NCI-H460 (cell line): ENCODE data around the gene TMEM253. TPM values are rescaled to one million over a fixed set of nuclear protein-coding genes. Genes with fewer than 3 reads are reported as not detected.

Experiments
- DNase-seq: peaks from one replicate; pipeline ENCODE4 v3.0.0-alpha.2; 2016; ENCODE audit warnings: low read depth; ENCODE audit errors: extremely low read depth
- total RNA-seq: library from RNA; depleted of rRNA; stranded (reverse); fragments of >200 nt; shearing (Covaris generic); gene quantifications from 2 replicates; pipeline ENCODE4 v1.2.3, GENCODE V29; 2014

The TMEM253 gene
- total RNA-seq, 1 experiment from 2014 or later = 0.87 TPM

- DNase-seq = no peak
These were observed 1.9 kb downstream of the TMEM253 start for GRCh38 chr14:21102521-21103410.

GRCh38 chr14:21103411-21103709, 2.5 kb downstream of the TMEM253 start:
- no peak for DNase-seq

GRCh38 chr14:21103710-21104447, 3.0 kb downstream of the TMEM253 start:
- peak; percentile 97 for DNase-seq

GRCh38 chr14:21104448-21105060, 3.7 kb downstream of the TMEM253 start:
- peak; percentile 87 for DNase-seq

DNA sequence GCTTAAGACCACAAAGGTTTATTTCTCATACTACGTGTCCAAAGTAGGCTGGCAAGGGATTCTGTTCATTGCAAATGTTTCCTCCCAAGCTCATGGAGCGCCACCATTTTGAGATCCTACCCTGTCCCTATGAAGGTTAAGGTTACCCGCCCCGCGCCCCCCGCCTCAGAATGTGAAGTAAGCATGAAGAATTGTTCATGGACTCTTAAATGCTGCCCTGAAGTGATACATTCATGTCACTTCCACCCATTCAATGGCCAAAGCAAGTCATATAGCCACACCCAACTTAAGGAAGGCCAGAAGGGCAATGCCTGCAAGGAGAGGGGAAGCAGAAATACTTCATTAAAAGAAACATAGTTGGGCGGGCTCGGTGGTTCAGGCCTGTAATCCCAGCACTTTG, 4.2 kb downstream of the TMEM253 start:
- no peak for DNase-seq

- DNase-seq = peak; percentile 83
These were observed 5.3 kb downstream of the TMEM253 start for GRCh38 chr14:21106176-21106497.

GRCh38 chr14:21106498-21107282, 5.8 kb downstream of the TMEM253 start:
- peak; percentile 88 for DNase-seq

GRCh38 chr14:21107283-21107800, 6.5 kb downstream of the TMEM253 start:
- peak; percentile 88 for DNase-seq

DNA sequence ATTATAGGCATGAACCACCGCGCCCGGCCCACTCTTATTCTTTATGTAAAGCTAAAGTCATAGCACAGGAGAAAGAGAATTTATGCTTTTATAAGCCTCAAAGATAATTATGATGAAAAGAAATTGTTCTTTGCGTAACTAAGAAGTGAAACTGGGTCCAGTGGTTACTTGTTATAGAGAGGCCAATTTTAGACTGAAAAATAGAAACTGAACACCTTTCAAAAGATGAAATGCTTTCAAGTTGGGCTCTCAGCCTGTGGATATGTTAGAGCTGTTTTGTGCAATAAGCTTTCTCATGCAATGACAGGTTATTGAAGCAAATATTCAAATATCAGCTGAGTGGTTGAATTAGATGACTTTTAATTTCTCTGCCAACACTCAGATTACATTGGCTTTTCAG, 7.9 kb downstream of the TMEM253 start:
- DNase-seq = no peak

DNA sequence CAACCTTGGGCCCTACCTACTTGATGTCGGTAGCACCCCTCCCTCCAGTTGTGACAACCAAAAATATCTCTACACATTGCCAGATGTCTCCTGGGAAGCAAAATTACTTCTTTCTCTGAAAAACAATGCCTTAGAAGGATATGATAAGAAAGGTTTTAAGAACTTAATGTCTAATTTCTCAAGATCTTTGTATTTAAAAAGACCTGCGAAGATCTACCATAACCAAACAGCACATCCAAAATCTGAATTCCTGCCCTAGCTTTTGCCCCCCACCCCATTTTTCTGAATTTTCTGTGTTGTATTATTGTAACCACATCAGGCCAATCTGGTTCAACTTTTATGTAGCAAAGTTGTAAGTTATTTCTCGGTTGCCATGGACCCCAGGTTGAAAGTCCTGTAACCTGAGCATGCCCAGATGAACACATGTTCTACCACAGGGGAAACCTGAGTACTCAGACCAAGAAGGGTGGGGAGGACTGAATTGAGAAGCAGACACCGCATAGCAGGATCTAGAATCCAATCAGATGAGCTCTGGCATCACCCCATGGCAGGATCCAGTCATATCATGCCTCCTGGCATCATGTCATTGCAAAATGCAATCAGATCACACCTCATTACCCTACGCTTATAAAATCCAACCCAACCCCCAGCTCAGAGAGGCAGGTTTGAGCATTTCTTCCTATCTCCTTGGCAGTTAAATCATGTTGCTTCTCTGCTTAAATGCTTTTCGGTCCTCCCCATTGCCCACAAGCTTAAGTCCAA, 8.7 kb downstream of the TMEM253 start:
- no peak for DNase-seq

DNA sequence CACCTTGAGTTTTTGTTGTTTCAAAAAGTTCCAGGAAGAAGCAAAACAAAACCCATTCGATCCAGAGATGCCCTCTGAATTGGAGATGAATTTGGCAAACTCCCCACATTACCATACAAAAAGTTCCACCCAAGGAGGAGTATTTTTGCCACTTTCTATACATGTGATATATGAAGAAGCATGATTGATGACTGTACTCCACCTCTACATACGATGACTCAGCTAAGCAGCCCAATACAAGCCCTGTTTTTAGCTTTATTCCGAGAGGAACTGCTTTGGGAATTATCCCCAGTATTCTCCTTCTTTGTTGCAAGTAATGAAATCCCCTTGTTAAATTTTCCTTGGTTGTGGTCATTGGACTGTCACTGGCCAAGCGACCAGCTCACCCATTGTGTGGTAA, 11.4 kb downstream of the TMEM253 start:
- no peak for DNase-seq

DNA sequence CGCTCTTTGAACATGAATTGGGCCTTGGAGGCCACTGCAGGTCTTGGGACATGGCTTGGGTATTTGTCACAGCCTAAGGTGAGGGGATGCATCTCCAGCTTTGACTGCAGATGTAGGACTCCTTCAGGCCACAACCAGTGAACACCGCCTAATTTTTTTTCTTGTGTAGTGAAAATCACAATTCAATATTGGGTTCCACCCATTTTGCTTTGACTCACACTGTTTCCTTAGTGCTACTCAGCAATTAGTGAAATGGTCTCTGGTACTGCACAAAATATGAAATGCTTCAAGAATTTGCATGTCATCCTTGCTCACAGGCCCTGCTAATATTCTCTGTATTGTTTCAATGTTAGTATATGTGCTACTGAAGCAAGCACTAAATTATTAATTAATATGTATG, 12.5 kb downstream of the TMEM253 start:
- DNase-seq = no peak

DNA sequence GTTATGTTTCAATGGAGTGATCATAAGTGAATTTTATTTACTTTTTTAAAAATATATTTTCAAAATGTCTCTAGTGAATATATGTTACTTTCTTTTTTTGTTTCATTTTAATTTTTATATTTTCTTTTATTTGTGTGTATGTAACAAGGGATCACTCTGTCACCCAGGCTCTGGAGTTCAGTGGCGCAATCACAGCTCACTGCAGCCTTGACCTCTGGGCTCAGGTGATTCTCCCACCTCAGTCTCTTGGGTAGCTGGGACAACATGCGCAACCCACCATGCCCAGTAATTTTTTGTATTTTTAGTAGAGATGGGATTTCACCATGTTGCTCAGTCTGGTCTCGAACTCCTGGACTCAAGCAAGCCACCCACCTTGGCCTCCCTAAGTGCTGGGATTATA, 18.1 kb downstream of the TMEM253 start:
- DNase-seq = no peak

- no peak for DNase-seq
These were observed 19.8 kb downstream of the TMEM253 start for GRCh38 chr14:21120686-21121085.

GRCh38 chr14:21121122-21121521, 20.3 kb downstream of the TMEM253 start:
- DNase-seq = no peak

DNA sequence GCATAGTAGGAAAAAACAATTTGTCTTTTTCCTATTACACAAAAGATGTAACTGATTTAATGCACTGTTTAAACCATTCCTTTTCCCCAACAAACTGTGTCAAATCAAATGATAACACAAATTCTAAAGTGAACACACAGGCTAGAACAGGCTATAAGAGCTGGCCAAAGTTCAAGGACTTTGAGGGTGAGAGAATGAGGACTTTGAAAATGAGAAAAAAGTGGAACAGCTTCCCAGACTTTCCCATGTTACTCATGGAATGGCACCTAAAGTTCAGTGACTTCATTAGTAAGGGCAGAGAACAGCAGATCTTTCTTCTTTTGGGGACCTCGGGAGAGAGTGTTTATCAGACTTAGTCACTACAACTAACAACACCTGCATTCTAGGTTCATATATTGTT, 22.6 kb downstream of the TMEM253 start:
- no peak for DNase-seq

- no peak for DNase-seq
These were observed 33.0 kb downstream of the TMEM253 start for GRCh38 chr14:21133901-21134300.

DNA sequence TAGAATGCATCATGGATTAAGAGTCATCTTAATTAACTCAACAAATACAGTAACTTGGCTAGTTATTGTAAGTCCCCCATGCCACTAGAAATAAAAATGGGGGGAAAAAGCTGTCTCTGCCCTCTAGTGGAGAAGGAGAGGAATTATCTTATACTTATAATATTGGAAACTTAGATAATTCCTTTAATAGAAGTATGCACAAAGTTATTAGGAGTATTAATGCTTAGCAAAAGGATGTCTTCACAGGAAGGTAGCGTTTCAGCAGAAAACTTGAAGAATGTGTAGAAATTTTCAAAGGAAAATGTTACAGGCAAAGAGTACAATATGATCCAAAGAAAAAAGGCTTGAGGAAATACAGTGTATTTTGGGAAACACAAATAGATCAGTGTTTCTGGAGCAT, 35.2 kb downstream of the TMEM253 start:
- DNase-seq = no peak

- DNase-seq = no peak
These were observed 41.5 kb downstream of the TMEM253 start for GRCh38 chr14:21142357-21142756.

GRCh38 chr14:21145437-21145836, 44.6 kb downstream of the TMEM253 start:
- no peak for DNase-seq
